B cell (primary cell): ENCODE results near the gene PLEKHG3. TPM values are rescaled to one million over a fixed set of nuclear protein-coding genes. Genes with fewer than 3 reads are reported as not detected.

Experiments used
- ATAC-seq: fragments of 200-7000 bp; cut with Tn5 transposase; one replicate; pipeline ENCODE4 v1.10.0; 2021; ENCODE audit warnings: low read depth, mild to moderate bottlenecking, moderate number of reproducible peaks, moderate library complexity
- CTCF ChIA-PET: fragments of 350-600 bp; sonication (Branson Sonifier 250); formaldehyde crosslinking; loops from one replicate; lab custom pipeline; 2021; ENCODE audit warnings: antibody characterized with exemption, inconsistent platforms; lab: Charles Lee
- POLR2A ChIA-PET: fragments of 350-600 bp; sonication (Branson Sonifier 250); formaldehyde crosslinking; loops from one replicate; lab custom pipeline; 2021; ENCODE audit warnings: antibody characterized with exemption; lab: Charles Lee
- DNase-seq: peaks from one replicate; pipeline ENCODE4 v3.0.0; 2013
- H2AFZ ChIP-seq: 2 replicates; pipeline ENCODE4 v1.6.1; 2012; ENCODE audit warnings: mild to moderate bottlenecking, low read depth, low read length; ENCODE audit not compliant: insufficient read depth, poor library complexity, severe bottlenecking
- H3K27ac ChIP-seq, 2 donors: 1 replicate in 1 of 2; 2 replicates in 1 of 2; pipeline ENCODE4 v1.5.1; 2012 to 2013; ENCODE audit warnings: low read length in 2 of 2, mild to moderate bottlenecking in 2 of 2, moderate library complexity in 1 of 2
- H3K27me3 ChIP-seq, 4 experiments: fragments of 200-600 bp in 1 of 4; sonication (generic) in 1 of 4; replicated peaks in 1 of 4; 1 replicate in 2 of 4; 2 replicates in 2 of 4; pipeline versions ENCODE4 v1.6.1 to v1.7.0; 2013 to 2016; ENCODE audit warnings: low read length in 3 of 4, mild to moderate bottlenecking in 2 of 4, mixed read lengths in 1 of 4, moderate library complexity in 1 of 4; ENCODE audit not compliant: insufficient read depth in 4 of 4, control insufficient read depth in 3 of 4; ENCODE audit errors: control extremely low read depth in 1 of 4
- H3K36me3 ChIP-seq, 2 experiments: replicated peaks in 1 of 2; 1 replicate in 1 of 2; 2 replicates in 1 of 2; pipeline versions ENCODE4 v1.6.1 to v1.7.1; 2013; ENCODE audit warnings: low read length in 1 of 2; ENCODE audit not compliant: insufficient read depth in 2 of 2, control insufficient read depth in 1 of 2; ENCODE audit errors: control extremely low read depth in 1 of 2, extremely low read depth in 1 of 2
- H3K4me1 ChIP-seq, 2 donors: fragments of 200-600 bp in 1 of 2; sonication (generic) in 1 of 2; 1 replicate in 1 of 2; 2 replicates in 1 of 2; pipeline versions ENCODE4 v1.5.1 to v1.6.1; 2013 to 2017; ENCODE audit warnings: low read length in 2 of 2; ENCODE audit not compliant: control insufficient read depth in 2 of 2, insufficient read depth in 2 of 2
- H3K4me2 ChIP-seq: replicated peaks from 2 replicates; pipeline ENCODE3; 2012; ENCODE audit warnings: mild to moderate bottlenecking, low read depth, low read length; ENCODE audit not compliant: poor library complexity, severe bottlenecking
- H3K4me3 ChIP-seq, 5 experiments: fragments of 200-600 bp in 1 of 5; sonication (generic) in 1 of 5; 1 replicate in 3 of 5; 2 replicates in 2 of 5; pipeline versions ENCODE4 v1.5.1 to v1.7.0; 2011 to 2016; ENCODE audit warnings: low read length in 4 of 5, mild to moderate bottlenecking in 4 of 5, low read depth in 2 of 5, control low read depth in 1 of 5, moderate library complexity in 1 of 5; ENCODE audit not compliant: insufficient read depth in 1 of 5; ENCODE audit errors: control extremely low read depth in 1 of 5, extremely low read depth in 1 of 5
- H3K79me2 ChIP-seq: fragments of 200-600 bp; sonication (generic); one replicate; pipeline ENCODE4 v1.6.0; 2016; ENCODE audit warnings: low read length; ENCODE audit not compliant: control insufficient read depth, insufficient read depth
- H3K9ac ChIP-seq: fragments of 200-600 bp; sonication (generic); 2 replicates; pipeline ENCODE4 v1.6.1; 2017; ENCODE audit warnings: mild to moderate bottlenecking, low read length, moderate library complexity
- H3K9me3 ChIP-seq, 3 donors: one replicate each; pipeline versions ENCODE4 v1.6.1 to v1.7.1; 2013; ENCODE audit warnings: low read length in 2 of 3; ENCODE audit not compliant: control insufficient read depth in 2 of 3, insufficient read depth in 1 of 3; ENCODE audit errors: control extremely low read depth in 1 of 3
- H4K20me1 ChIP-seq: 2 replicates; pipeline ENCODE4 v1.6.0; 2012; ENCODE audit warnings: mild to moderate bottlenecking, low read length; ENCODE audit not compliant: insufficient read depth, control insufficient read depth, poor library complexity, severe bottlenecking
- H3K27ac Mint-ChIP-seq: one replicate; pipeline ENCODE4 v1.8.0; 2021; ENCODE audit warnings: mixed read lengths
- H3K27me3 Mint-ChIP-seq: one replicate; pipeline ENCODE4 v1.8.0; 2021; ENCODE audit warnings: mixed read lengths
- H3K4me1 Mint-ChIP-seq: one replicate; pipeline ENCODE4 v1.8.0; 2021; ENCODE audit warnings: mixed read lengths
- H3K4me3 Mint-ChIP-seq: one replicate; pipeline ENCODE4 v1.8.0; 2021; ENCODE audit warnings: mixed read lengths
- H3K9me3 Mint-ChIP-seq: one replicate; pipeline ENCODE4 v1.8.0; 2022; ENCODE audit warnings: mixed read lengths; ENCODE audit not compliant: insufficient read depth
- EZH2 ChIP-seq: IDR thresholded peaks from 2 replicates; pipeline ENCODE4 v1.6.1; 2012; ENCODE audit warnings: borderline replicate concordance, low read depth, mild to moderate bottlenecking, moderate library complexity, low read length; ENCODE audit not compliant: insufficient read depth, poor library complexity, severe bottlenecking
- WGBS: methylation state at CpG from one replicate; pipeline ENCODE4 v1.1.5; 2013; ENCODE audit warnings: missing lambda C conversion rate; ENCODE audit not compliant: insufficient coverage; 5-methylcytosine and 5-hydroxymethylcytosine counted together
- intact Hi-C: fragments of 100-400 bp; cut with micrococcal nuclease; formaldehyde crosslinking; loops from one replicate; pipeline ENCODE4 v1.10.0; 2022
- polyA plus RNA-seq: library from polyadenylated mRNA; depleted of rRNA; stranded (reverse); fragments of >200 nt; gene quantifications from 2 replicates; pipeline ENCODE4 v1.2.3, GENCODE V29; 2012
- total RNA-seq, 2 donors: library from RNA; stranded (reverse); fragments of 120-200 nt in 1 of 2; gene quantifications; 1 replicate in 1 of 2; 2 replicates in 1 of 2; pipeline versions ENCODE4 v1.2.3 to v1.2.4, GENCODE V29; 2013 to 2022
- TF ChIP-seq, protein P1 (sequence below): fragments of 200-600 bp; IDR thresholded peaks from one replicate; pipeline ENCODE4 v1.8.0; 2022; ENCODE audit warnings: antibody characterized with exemption, mild to moderate bottlenecking

The PLEKHG3 gene
- total and polyA plus RNA-seq, 2 donors (not counting 1 experiment from before 2014, with no cell fraction given), result 0.12 to 0.25 TPM

DNA sequence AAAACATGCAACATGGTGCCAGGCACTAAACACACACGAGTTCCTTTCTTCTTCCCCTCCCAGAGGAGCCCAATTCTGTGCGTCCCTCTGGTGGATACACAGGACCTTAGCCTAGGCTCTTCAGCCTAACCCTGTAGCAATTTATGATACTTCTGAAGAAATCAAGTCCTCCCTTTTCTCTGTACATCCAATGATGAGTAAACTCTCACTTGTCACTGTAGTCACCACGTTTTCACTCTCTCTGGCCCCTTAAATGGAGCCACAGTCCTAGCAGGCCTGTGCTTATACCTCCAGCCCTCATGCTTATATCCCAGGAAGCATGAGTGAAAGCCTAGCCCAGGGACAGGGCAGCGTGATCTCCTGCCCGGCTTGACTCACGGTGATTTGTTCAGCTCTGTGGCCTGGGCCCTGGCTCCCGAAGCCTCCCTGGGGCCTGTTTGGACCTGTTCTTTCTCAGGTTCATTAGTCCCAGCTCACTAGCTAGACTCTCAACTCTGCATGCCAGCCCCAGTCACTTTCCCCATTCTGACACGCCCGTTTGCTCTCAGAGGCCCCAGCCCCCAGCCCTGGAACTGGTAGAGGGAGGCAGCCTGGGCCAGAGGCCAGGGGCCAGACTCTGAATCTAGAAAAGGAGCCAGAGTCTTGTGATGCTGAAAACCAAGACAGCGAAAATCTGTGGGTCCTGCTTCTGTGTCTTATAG is 24.1 kb upstream of the PLEKHG3 start:
- H4K20me1 ChIP-seq, result no peaks in the 10 kb centered on the region
- no peaks in the 10 kb centered on the region for H3K79me2 ChIP-seq
- DNase-seq, result no peak
- H2AFZ ChIP-seq, result no peak overlapping the region
- WGBS, result 83% methylated on average over 7 of the region's 10 CpGs
- Mint-ChIP-seq H3K9me3 (no peaks in the 10 kb centered on the region), H3K4me1 (peaks cover 4% of the 10 kb centered on the region), H3K4me3 (no peak overlapping the region), H3K27me3 (peaks cover 8% of the 10 kb centered on the region), H3K27ac (no peak overlapping the region)
- H3K9me3 ChIP-seq, result no peaks in the 10 kb centered on the region
- no peak overlapping the region for H3K4me2 ChIP-seq
- no peak overlapping the region for H3K27ac ChIP-seq
- no peak for TF ChIP-seq EZH2
- TF ChIP-seq, protein P1, sequence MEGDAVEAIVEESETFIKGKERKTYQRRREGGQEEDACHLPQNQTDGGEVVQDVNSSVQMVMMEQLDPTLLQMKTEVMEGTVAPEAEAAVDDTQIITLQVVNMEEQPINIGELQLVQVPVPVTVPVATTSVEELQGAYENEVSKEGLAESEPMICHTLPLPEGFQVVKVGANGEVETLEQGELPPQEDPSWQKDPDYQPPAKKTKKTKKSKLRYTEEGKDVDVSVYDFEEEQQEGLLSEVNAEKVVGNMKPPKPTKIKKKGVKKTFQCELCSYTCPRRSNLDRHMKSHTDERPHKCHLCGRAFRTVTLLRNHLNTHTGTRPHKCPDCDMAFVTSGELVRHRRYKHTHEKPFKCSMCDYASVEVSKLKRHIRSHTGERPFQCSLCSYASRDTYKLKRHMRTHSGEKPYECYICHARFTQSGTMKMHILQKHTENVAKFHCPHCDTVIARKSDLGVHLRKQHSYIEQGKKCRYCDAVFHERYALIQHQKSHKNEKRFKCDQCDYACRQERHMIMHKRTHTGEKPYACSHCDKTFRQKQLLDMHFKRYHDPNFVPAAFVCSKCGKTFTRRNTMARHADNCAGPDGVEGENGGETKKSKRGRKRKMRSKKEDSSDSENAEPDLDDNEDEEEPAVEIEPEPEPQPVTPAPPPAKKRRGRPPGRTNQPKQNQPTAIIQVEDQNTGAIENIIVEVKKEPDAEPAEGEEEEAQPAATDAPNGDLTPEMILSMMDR, result no peak
- H3K4me1 ChIP-seq, result no peaks in the 10 kb centered on the region
- H3K36me3 ChIP-seq, result no peaks in the 10 kb centered on the region
- no peak overlapping the region for H3K4me3 ChIP-seq
- intact Hi-C loops, result no loop called here
- ChIA-PET POLR2A (no interaction called here), CTCF (no interaction called here)
- H3K9ac ChIP-seq, result no peak overlapping the region
- no peaks in the 10 kb centered on the region for H3K27me3 ChIP-seq
- no peak for ATAC-seq

DNA sequence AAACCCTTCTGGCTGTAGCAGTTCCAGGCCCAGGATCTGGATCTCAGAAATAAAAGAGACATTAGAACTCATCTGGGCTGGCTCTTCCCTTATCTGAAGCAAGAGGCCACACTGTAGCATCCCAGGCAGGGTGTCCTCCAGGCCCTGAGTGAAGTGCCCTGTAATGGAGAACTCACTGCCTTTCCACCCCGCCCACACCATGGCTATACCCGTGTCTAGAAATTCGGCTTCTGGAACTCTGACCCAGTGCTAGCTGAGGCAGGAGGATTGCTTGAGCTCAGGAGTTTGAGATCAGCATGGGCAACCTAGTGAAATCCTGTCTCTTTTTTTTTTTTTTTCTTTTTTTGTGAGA is 23.5 kb upstream of the PLEKHG3 start:
- Histone ChIP-seq H3K36me3 (no peaks in the 10 kb centered on the region), H3K79me2 (no peaks in the 10 kb centered on the region), H3K27ac (no peak overlapping the region), H3K4me2 (no peak overlapping the region), H3K27me3 (no peaks in the 10 kb centered on the region), H3K9ac (no peak overlapping the region), H4K20me1 (no peaks in the 10 kb centered on the region), H3K9me3 (no peaks in the 10 kb centered on the region), H2AFZ (no peak overlapping the region), H3K4me1 (no peaks in the 10 kb centered on the region), H3K4me3 (no peak overlapping the region)
- H3K27ac Mint-ChIP-seq, result no peak overlapping the region
- ChIA-PET CTCF (no interaction called here), POLR2A (no interaction called here)
- ATAC-seq (no peak), DNase-seq (no peak)
- WGBS, result 80% methylated on average over 2 of the region's 3 CpGs
- H3K4me3 Mint-ChIP-seq, result no peak overlapping the region
- intact Hi-C loops, result no loop called here
- H3K4me1 Mint-ChIP-seq, result peaks cover 4% of the 10 kb centered on the region
- TF ChIP-seq, protein P1, result no peak
- no peak for TF ChIP-seq EZH2
- H3K27me3 Mint-ChIP-seq, result peaks cover 8% of the 10 kb centered on the region
- H3K9me3 Mint-ChIP-seq, result no peaks in the 10 kb centered on the region
